Stimulated activated CD4-positive, alpha-beta T cell treated with anti-CD3 and anti-CD28 coated beads, Interleukin-2, amount 100 ng/mL, for 24 hours (primary cell): ENCODE data around the gene ZNF771.

ENCODE experiments used
- DNase-seq, 2 donors: peaks; one replicate each; pipeline ENCODE4 v3.0.0-alpha.2; 2020

The ZNF771 gene

GRCh38 chr16:30399435-30400186 is 7.8 kb upstream of the ZNF771 start:
- no peak for DNase-seq

- no peak for DNase-seq
These were observed 5.5 kb upstream of the ZNF771 start for GRCh38 chr16:30401768-30402425.

- DNase-seq, result no peak
These were observed 658 bp upstream of the ZNF771 start for GRCh38 chr16:30406795-30407101.

GRCh38 chr16:30407804-30408534 is 563 bp downstream of the ZNF771 start:
- no peak for DNase-seq

- peak; percentile 94 to 96 for DNase-seq
These were observed 2.0 kb downstream of the ZNF771 start for GRCh38 chr16:30409125-30410060.

GRCh38 chr16:30413112-30413806 is 5.9 kb downstream of the ZNF771 start:
- DNase-seq, result no peak

GRCh38 chr16:30414159-30414558 is 6.8 kb downstream of the ZNF771 start:
- no peak for DNase-seq

GRCh38 chr16:30416047-30416603 is 8.7 kb downstream of the ZNF771 start:
- DNase-seq, result no peak

GRCh38 chr16:30416624-30417528 is 9.5 kb downstream of the ZNF771 start:
- DNase-seq, result peak in 1 of 2 donors; percentile 35

- DNase-seq, result peak; percentile 86 to 89
These were observed 10.3 kb downstream of the ZNF771 start for GRCh38 chr16:30417529-30418349.

GRCh38 chr16:30418350-30419181 is 11.2 kb downstream of the ZNF771 start:
- no peak for DNase-seq

GRCh38 chr16:30421010-30421409 is 13.6 kb downstream of the ZNF771 start:
- DNase-seq, result no peak

- no peak for DNase-seq
These were observed 20.6 kb downstream of the ZNF771 start for GRCh38 chr16:30428055-30428454.

- DNase-seq, result no peak
These were observed 21.9 kb downstream of the ZNF771 start for GRCh38 chr16:30429418-30429677.

- peak; percentile 97 for DNase-seq
These were observed 22.4 kb downstream of the ZNF771 start, which contains the start of gene DCTPP1 for GRCh38 chr16:30429678-30430427. Gene DCTPP1 (minus strand): TSS chr16:30430030. CDS start chr16:30429980, 50 bp downstream.

- DNase-seq, result peak in 1 of 2 donors; percentile 42
These were observed 23.1 kb downstream of the ZNF771 start for GRCh38 chr16:30430428-30430970.

- DNase-seq, result peak; percentile 72 to 75
These were observed 27.4 kb downstream of the ZNF771 start for GRCh38 chr16:30434852-30435251.

GRCh38 chr16:30437511-30438046 is 30.2 kb downstream of the ZNF771 start:
- no peak for DNase-seq
